Activated effector memory CD4-positive, alpha-beta T cell treated with Interleukin-2 at 50 U/mL for 16 hours (primary cell): Measurements from ENCODE around the gene BCAR1.
"Not testable (repeated sequence)": the region's sequence is repeated elsewhere in the genome, so short reads cannot be mapped to it uniquely, and the experiment has no call there.

Experiments
- DNase-seq: peaks from one replicate; pipeline ENCODE4 v3.0.0-alpha.2; 2020

BCAR1 gene, protein sequence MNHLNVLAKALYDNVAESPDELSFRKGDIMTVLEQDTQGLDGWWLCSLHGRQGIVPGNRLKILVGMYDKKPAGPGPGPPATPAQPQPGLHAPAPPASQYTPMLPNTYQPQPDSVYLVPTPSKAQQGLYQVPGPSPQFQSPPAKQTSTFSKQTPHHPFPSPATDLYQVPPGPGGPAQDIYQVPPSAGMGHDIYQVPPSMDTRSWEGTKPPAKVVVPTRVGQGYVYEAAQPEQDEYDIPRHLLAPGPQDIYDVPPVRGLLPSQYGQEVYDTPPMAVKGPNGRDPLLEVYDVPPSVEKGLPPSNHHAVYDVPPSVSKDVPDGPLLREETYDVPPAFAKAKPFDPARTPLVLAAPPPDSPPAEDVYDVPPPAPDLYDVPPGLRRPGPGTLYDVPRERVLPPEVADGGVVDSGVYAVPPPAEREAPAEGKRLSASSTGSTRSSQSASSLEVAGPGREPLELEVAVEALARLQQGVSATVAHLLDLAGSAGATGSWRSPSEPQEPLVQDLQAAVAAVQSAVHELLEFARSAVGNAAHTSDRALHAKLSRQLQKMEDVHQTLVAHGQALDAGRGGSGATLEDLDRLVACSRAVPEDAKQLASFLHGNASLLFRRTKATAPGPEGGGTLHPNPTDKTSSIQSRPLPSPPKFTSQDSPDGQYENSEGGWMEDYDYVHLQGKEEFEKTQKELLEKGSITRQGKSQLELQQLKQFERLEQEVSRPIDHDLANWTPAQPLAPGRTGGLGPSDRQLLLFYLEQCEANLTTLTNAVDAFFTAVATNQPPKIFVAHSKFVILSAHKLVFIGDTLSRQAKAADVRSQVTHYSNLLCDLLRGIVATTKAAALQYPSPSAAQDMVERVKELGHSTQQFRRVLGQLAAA

GRCh38 chr16:75251280-75252048 lies at the start of gene BCAR1:
Gene BCAR1 (minus strand): TSS chr16:75251624. CDS start chr16:75251482, 142 bp downstream.
- no peak for DNase-seq

GRCh38 chr16:75298267-75298666 lies 46.8 kb upstream of the BCAR1 start:
- DNase-seq = no peak

DNA sequence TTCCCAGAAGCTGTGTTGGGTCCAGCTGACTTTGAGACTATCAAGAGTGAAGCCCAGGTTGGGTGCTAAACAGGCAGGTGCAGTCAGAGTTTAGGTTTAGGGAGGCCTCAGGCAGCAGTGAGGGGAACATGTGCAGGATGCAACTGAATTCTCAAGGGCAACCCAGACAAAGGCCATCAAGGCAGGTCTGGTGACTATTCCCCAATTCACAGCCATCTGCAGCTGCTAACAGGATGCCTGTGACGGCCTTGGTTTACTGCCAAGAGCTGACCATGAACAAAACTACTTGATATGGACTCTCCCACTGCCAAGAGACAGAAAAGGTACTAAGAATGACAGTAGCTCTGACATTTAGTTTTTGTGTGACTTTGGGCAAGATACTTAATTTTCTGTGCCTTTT lies 45.2 kb upstream of the BCAR1 start:
- DNase-seq = no peak

DNA sequence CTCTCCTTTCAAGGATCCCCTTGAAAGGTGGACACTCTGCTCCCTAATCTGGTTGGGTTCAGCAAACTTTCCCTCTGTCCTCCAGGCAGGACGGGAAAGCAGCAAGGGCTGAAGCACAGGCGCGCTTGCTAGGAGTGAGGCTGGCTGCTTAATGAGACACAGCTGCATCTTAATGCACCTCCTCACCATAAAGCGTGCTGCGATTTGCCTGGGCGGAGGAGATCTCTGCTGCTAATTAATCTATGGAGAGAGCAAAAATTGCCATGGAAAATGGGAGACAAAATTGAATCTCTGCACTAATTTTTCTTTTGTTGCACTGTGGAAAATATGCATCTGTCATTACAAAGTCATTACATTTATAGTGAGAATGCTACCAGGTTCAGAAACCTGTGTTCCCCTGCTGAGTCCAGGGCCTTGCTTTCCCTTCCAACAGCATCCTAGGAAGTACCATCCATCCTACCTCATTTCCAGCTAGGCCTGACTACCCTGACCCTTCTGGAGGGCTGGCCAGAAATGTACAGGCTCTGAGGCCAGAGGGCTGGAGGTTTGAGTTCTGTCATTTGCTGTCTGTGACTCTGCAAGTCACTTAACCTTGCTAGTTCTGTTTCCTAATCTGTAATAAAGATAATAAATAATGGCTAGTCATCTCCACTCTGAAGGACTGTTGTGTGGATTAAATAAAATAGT lies 43.5 kb upstream of the BCAR1 start:
- no peak for DNase-seq

DNA sequence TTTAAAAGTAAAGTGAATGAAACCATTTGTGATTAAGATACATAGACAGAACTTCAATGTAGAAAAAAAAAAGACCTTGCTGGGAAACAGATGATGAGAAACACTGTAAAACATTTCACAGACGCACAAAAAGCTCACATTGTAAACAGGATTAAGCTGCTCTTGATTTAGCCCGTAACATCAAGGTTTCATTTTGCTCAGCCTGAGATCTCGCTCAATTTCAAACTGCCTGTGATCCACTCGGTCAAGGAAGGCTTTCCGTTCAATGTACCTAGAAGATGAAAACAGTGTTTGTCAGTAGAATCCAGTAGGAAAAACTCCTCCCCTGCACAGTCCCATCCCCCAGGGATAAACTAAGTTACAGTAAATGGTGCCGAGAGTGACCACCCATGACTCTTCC lies 42.3 kb upstream of the BCAR1 start:
- DNase-seq = no peak

DNA sequence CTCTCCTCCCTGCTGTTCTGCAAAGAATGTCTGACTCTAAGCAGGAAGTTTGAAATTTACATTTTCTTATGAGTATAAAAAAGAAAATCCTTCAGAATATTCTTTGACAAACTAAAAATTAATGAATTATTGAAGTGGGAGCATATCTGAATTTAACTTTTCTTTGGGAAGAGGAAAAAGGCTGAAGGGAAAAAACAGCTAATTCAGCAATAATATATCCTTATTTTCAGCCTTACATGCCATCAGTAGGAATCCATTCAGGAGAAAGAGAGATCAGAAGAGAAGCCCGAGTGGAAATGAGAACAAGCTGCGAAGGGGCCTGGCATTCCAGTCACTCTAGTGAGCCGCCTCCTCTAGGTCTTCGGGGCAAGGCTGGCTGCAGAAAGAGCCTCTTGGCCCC lies 41.7 kb upstream of the BCAR1 start:
- no peak for DNase-seq

DNA sequence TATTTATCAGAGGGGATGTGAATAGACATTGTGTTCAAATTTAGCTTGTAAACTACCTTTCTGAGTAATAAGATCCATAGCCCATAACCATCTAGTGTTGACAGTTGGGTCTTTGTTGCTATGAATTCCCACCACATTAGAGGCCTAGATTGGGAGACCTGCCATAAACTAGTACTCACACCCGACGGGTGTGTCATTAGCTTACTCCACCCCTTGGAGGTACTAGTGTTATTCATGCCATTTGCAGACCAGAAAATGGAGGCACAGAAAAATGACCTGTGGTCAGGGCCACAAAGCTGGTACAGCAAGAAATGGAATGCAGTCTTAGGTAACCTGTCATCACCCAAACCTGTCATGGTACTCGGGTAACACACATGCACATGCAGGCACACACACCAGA lies 41.3 kb upstream of the BCAR1 start:
- no peak for DNase-seq

DNA sequence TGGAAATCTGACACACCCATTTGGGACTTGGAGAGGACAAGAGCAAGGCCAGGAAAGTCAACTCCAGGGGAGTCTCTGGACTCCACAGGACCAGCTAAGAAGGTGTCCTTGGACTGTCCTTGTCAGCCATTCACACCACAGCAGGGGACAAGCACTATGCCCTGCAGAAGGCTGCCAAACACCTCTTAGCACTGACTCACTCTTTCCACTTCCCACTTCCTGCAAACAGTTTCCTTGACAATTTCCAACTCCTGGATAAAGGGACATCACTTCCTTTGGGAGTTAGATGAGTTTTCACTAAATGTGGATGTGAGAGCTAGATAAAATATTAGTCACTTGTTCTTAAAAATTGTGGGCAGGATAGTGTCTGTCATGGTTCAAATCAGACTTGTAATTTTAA lies 37.8 kb upstream of the BCAR1 start:
- no peak for DNase-seq

DNA sequence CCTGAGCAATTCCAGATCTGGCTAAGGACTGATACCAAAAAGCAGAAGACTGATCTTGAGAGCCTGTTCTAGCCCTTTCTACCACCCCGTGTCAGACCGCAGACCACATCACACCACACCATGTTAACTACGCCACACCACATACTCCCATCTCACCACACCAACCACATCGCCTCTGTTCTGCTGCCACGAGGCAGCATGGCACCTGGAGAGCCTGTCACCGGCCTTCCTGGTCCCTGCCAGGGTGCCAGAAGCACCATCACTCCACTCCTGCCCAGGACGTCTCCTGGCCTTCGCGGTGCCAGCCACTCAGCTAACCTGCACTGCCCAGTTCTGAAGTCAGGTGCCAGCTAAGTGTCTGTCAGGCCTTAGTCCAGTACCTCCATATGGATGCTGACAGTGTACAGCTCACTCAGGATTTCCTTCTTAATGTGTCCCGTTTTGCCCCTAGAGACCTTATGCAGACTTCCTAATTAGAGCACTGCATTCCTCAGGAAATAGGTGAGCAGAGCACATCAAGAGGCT lies 37.2 kb upstream of the BCAR1 start:
- peak; percentile 43 for DNase-seq

DNA sequence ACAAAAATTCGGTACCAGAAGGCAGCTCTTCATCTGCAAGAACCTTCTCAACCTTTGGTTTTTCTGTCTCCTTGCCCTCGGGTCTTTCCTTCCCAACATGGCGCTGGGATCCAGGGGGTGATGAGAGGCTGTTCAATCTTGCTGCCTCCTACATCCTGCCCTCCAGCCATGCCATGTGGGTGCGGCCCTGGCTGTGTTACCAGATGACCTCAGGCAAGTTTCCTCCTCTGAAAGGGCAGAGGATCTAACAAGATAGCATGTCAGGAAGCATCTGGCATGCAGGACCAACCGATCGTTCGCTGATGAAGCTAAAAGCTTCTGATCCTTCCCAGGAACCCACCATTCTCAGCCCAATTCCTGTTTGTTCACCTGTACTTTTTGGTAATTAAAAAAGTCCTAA lies 36.8 kb upstream of the BCAR1 start:
- DNase-seq = no peak

GRCh38 chr16:75287708-75288107 lies 36.3 kb upstream of the BCAR1 start:
- no peak for DNase-seq

- DNase-seq = no peak
Observed at GRCh38 chr16:75286389-75286788, 35.0 kb upstream of the BCAR1 start.

DNA sequence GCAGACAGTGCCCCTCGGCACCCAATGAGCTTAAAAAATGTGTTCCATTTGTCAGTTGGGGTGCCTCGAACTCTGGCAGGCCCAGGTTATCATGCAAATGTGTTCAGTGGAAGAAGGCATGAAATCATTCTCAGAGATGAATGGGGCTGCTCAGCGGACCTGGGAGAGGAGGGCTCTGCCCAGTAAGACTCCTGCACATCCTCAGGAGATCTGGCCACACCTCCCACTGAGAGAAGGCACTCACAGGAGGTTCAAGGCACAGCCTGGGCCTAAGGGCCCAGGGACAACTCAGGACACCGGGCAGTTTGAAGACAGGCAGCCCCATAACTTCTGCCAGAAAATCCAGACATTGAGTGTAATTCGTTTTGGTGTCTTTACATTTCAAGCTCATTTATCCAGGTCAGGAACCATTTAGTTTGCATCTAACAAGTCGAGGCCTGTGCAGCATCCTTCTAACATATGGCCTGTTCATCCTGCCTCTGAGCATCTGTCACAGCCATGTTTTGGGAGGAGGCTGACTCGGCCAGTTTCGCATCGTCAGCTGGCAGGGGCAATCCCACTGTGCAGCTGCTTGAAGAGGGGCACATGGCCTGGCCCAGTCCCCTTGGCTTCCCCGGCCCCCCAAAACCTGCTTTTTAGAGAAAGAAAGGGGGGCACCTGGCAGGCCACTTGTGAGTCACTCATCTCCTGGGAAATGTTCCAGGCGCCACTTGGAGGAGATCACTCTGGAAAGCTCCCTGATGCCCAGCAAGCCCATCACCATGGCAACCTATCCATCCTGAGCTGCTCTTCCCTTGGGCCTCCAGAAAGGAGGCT lies 31.2 kb upstream of the BCAR1 start:
- DNase-seq = no peak

DNA sequence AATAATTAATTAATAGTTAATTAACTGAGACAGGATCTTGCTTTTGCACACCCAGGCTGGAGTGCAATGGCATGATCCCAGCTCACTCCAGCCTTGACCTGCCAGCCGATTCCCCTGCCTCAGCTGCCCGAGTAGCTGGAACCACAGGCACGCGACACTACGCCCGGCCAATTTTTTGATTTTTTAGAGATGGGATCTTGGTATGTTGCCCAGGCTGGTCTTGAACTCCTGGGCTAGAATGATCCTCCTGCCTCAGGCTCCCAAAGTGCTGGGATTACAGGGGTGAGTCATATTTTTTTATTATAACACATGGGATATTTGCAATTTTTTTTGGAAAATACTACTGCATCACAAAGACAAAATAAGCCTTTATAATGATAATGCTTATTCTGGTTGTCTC lies 30.4 kb upstream of the BCAR1 start:
- no peak for DNase-seq

DNA sequence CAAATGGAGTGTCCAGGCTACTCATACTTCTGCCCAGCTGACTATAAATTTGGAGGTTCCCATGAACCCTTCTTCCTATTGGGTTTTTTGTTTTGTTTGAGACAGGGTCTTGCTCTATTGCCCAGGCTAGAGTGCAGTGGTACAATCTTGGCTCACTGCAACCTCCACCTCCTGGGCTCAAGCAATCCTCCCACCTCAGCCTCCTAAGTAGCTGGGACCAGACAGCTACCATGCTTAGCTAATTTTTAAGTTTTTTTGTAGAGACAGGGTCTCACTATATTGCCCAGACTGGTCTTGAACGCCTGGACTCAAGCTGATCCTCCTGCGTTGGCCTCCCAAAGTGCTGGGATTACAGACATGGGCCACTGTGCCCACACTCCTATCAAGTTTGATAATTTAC lies 29.6 kb upstream of the BCAR1 start:
- not testable (repeated sequence) for DNase-seq

GRCh38 chr16:75280331-75280804 lies 28.9 kb upstream of the BCAR1 start:
- DNase-seq = no peak

DNA sequence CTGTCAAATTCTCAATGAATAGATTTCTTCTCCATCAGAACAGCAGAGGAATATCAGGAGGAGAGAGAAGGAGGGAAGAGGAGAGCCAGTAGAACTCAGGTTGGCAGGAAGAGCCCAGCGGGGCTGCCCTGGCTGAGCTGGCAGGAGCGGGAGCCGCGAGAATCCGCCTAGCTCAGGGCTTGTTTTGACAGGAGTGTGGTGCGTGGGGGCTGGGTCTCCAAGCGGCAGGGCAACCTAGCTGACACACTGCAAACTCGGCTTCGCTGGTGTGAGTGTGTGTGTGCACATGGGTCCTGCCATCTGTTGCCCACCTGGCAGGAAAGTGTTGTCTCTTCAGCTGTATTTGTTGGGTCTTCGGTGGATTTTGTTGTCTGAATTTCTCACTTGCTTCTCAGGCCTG lies 27.9 kb upstream of the BCAR1 start:
- DNase-seq = no peak

GRCh38 chr16:75273054-75273925 lies 21.9 kb upstream of the BCAR1 start:
- DNase-seq = no peak

GRCh38 chr16:75272629-75273028 lies 21.2 kb upstream of the BCAR1 start:
- DNase-seq = not testable (repeated sequence)

GRCh38 chr16:75272097-75272551 lies 20.7 kb upstream of the BCAR1 start:
- DNase-seq = no peak
